SK-N-MC (cell line): ENCODE results near the gene TBL2.

Source experiments
- DNase-seq: peaks from one replicate; pipeline ENCODE4 v3.0.0-alpha.2; 2011; ENCODE audit warnings: low read depth, low spot score
- H3K27ac ChIP-seq: fragments of 200-600 bp; sonication (generic); 2 replicates; pipeline ENCODE4 v1.5.1; 2016; ENCODE audit warnings: mixed run types
- H3K36me3 ChIP-seq: fragments of 200-600 bp; sonication (generic); 2 replicates; pipeline ENCODE4 v1.6.1; 2017; ENCODE audit warnings: antibody characterized with exemption, low read length, mixed read lengths; ENCODE audit not compliant: insufficient read depth
- H3K4me3 ChIP-seq: fragments of 200-600 bp; sonication (generic); 2 replicates; pipeline ENCODE4 v1.5.1; 2016
- H3K9ac ChIP-seq: fragments of 200-600 bp; sonication (generic); 2 replicates; pipeline ENCODE4 v1.8.0; 2017; ENCODE audit warnings: mixed run types, mixed read lengths; ENCODE audit not compliant: insufficient read length
- H3K9me3 ChIP-seq: fragments of 200-600 bp; sonication (generic); 2 replicates; pipeline ENCODE4 v1.6.1; 2017; ENCODE audit warnings: low read depth, mild to moderate bottlenecking, antibody characterized with exemption, low read length, moderate library complexity, mixed read lengths
- EZH2 ChIP-seq: fragments of 200-600 bp; sonication (generic); IDR thresholded peaks from one replicate; pipeline ENCODE4 v1.6.1; 2017; ENCODE audit warnings: antibody characterized with exemption
- FOXP2 ChIP-seq: optimal IDR thresholded peaks from 2 replicates; pipeline ENCODE3; 2011; ENCODE audit warnings: mild to moderate bottlenecking, moderate library complexity; ENCODE audit not compliant: insufficient read depth; ENCODE audit errors: extremely low read length, control extremely low read depth
- POLR2AphosphoS5 ChIP-seq: IDR thresholded peaks from 2 replicates; pipeline ENCODE4 v1.6.1; 2012; ENCODE audit warnings: mild to moderate bottlenecking, low read depth, low read length, borderline replicate concordance

TBL2 gene, protein sequence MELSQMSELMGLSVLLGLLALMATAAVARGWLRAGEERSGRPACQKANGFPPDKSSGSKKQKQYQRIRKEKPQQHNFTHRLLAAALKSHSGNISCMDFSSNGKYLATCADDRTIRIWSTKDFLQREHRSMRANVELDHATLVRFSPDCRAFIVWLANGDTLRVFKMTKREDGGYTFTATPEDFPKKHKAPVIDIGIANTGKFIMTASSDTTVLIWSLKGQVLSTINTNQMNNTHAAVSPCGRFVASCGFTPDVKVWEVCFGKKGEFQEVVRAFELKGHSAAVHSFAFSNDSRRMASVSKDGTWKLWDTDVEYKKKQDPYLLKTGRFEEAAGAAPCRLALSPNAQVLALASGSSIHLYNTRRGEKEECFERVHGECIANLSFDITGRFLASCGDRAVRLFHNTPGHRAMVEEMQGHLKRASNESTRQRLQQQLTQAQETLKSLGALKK

DNA sequence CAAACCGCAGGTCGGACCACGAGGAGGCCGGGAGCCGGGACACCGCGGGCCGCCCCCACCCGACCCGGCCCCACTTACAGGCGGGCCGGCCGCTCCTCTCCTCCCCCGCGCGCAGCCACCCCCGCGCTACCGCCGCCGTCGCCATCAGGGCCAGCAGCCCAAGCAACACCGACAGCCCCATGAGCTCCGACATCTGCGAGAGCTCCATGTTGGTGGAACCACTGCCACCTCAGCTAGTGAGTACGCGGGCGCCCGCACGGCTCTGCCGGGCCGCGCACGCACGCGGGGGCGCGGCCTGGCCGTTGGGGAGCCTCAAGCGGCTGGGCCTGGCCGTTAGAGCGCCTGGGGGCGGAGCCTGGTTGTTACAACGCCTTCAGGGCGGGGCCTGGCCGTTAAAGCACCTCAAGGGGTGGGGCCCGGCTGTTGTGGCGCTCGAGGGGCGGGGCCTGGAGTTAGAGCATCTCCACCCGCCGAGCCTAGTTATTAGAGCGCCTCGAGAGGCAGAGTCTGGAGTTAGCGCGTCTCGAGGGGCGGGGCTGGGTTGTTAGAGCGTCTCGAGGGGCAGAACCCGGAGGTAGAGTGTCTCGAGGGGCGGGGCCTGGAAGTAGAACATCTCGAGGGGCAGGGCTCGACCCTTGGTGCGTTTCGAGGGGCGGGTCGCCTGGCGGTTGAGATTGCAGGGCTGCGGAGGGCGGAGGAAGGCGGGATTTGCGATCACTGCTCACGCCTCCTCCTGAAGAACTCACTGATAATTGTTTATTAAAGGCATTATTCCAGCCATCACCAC is at the start of gene TBL2:
Gene TBL2 (minus strand): TSS at position 238 of the 787 bp plus-strand sequence. CDS start 30 bp downstream, at position 208.
- peak within 1 kb of the TSS; percentile 87 for H3K4me3 ChIP-seq
- peaks cover 14% of the 10 kb centered on the region for H3K36me3 ChIP-seq
- peak; percentile 92 for DNase-seq
- peak within 1 kb of the TSS; percentile 76 for H3K27ac ChIP-seq
- H3K9ac ChIP-seq: peak within 1 kb of the TSS; percentile 87
- TF ChIP-seq FOXP2: no peak
- TF ChIP-seq POLR2AphosphoS5: peak; percentile 95
- H3K9me3 ChIP-seq: no peaks in the 10 kb centered on the region

DNA sequence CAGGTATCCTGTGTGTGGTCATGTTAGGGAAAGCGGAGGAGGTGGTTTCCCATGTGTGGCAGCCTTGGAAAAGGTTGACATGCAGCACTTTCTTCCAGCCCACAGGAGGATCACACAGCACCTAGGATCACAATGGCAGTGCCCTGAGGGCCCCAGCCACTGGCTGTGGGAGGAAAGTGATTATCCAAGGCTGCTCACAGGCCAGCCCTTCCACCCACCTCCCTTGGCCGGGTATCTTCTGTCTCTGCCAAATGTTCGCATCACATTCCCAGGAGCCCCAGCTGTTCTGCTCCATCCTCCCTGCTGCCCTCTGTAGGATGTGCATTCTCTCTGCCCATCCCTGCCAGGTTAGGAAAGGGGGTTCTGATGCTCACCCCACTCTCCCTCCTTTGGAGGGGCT is 48.4 kb upstream of the TBL2 start:
- Histone ChIP-seq H3K4me3 (no peak overlapping the region), H3K27ac (no peak overlapping the region), H3K36me3 (no peaks in the 10 kb centered on the region), H3K9me3 (no peaks in the 10 kb centered on the region), H3K9ac (no peak overlapping the region)
- no peak for DNase-seq
- TF ChIP-seq POLR2AphosphoS5 (no peak), EZH2 (no peak), FOXP2 (no peak)

DNA sequence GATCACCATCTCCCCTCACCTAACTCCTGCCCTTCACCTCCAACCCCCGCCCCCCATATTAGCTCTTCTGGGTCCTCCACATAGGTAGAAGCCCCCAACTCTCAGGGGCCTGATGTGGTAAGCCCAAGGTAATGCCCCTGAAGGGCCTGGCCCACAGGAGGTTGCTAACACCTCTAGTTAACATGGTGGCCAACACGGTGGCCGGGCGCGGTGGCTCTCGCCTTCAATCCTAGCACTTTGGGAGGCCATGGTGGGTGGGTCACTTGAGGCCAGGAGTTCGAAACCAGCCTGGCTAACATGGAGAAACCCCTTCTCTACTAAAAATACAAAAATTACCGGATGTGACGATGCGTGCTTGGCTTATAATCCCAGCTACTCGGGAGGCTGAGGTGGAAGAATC is 46.9 kb upstream of the TBL2 start:
- H3K9me3 ChIP-seq: no peaks in the 10 kb centered on the region
- no peaks in the 10 kb centered on the region for H3K36me3 ChIP-seq
- H3K4me3 ChIP-seq: no peak overlapping the region
- no peak overlapping the region for H3K27ac ChIP-seq
- no peak for TF ChIP-seq EZH2
- no peak for TF ChIP-seq POLR2AphosphoS5
- no peak for TF ChIP-seq FOXP2
- no peak overlapping the region for H3K9ac ChIP-seq
- no peak for DNase-seq

DNA sequence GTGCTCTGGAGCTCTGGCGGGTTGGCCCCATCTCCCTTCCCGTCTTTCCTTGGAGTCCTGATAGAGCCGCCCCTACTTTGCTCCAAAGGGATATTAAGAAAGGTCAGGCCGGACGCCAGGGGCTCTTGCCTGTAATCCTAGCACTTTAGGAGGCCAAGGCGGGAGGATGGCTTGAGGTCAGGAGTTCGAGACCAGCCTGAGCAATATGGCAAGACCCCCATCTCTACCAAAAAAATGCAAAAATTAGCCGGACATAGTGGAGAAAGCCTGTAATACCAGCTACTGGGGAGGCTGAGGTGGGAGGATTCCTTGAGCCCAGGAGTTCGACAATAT is 46.3 kb upstream of the TBL2 start:
- DNase-seq: no peak
- Histone ChIP-seq H3K27ac (no peak overlapping the region), H3K9ac (no peak overlapping the region), H3K36me3 (no peaks in the 10 kb centered on the region), H3K9me3 (no peaks in the 10 kb centered on the region), H3K4me3 (peak overlapping the region; percentile 76)
- TF ChIP-seq POLR2AphosphoS5 (no peak), EZH2 (no peak)

DNA sequence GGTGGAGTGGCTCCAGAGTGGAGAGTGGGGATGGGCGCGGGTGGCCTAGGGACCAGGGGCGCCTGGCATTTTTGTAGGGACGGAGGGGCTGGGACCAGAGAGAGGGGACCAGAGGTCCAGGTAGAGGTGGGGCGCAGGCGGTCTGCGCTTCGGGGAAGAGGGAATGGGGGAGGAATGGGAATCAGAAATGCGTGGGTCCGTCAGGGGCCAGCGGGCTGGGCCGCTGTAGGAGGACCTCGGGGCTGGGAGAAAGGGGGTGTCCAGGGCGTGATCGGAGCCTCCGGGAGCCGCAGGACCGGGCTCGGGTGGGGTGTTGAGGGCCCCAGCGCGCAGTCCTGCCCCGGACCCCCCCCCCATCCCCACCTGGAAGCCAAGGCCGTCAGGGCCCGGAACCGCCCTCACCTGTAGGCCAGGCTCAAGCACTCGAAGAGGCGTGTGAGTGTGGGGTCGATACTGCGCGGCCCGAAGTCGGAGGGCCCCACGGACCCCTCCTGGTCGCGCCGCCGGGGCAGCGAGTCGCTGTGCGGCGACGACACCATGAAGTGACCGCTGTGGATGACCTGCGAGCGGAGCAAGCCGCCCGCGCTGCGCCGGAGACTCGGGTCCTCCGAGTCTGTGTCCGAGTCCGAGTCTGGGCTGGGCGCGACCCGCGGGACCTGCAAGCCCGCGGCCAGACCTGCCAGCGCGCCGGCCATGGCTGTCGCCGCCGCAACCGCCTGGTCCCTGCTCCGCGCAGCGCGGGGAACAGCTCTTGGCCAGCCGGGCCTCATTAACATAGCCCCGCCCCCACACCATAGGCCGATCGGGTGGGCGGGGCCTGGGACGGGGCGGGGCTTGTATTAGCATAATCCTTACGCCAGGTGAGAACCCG is 45.7 kb upstream of the TBL2 start, which contains the start of gene MLXIPL:
Gene MLXIPL (minus strand): TSS at position 725 of the 871 bp plus-strand sequence. CDS start 30 bp downstream, at position 695.
- Histone ChIP-seq H3K9me3 (no peaks in the 10 kb centered on the region), H3K27ac (no peak within 1 kb of the TSS), H3K9ac (peak within 1 kb of the TSS; percentile 45), H3K4me3 (peak within 1 kb of the TSS; percentile 76), H3K36me3 (no peaks in the 10 kb centered on the region)
- DNase-seq: no peak
- TF ChIP-seq FOXP2 (no peak), EZH2 (no peak), POLR2AphosphoS5 (no peak)

DNA sequence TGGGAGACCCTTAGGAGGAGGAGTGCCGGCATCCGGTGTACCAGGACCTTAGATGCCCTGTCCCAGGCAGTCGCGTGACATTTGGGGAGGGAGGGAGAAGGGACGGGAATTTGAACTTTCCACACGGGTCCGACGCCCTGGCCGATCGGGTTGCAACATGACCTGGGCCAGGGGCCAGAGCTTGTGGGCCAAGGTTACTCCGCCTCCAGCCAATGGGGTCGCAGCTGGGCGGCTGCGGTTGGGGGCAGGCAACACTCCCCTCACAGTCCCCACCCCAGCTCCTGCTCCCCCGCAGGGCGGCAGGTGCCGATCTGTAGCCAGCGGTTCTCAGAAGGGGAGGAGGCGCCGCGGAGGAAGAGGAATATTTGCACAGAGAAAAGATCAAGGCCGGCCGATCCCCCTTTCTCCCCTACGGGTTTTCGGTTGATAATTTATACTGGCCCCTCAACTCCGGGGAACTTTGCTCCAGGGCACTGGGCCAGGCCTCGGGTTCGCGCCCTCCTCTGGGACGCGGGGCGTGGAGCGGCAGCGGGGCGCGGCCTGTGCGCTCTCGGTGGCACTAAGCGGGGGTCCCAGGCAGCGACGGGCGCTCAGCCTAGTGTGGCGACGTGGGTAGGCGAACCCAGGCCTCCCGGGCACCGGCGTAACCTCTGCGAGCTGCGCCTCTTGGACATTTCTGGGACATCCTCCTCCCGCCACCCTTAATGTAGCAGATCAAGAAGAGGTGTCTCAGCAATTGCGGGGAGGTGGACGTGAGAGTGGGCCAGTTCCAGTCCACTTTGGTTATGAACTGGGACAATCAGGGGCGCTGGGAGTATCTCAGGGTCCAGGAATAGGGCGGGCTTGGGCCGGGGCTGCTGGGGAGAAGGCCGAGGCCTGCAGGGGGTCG is 44.8 kb upstream of the TBL2 start:
- Histone ChIP-seq H3K4me3 (peak overlapping the region; percentile 76), H3K36me3 (no peaks in the 10 kb centered on the region), H3K9me3 (no peaks in the 10 kb centered on the region), H3K27ac (no peak overlapping the region), H3K9ac (no peak overlapping the region)
- TF ChIP-seq POLR2AphosphoS5 (no peak), EZH2 (no peak), FOXP2 (no peak)
- DNase-seq: no peak

DNA sequence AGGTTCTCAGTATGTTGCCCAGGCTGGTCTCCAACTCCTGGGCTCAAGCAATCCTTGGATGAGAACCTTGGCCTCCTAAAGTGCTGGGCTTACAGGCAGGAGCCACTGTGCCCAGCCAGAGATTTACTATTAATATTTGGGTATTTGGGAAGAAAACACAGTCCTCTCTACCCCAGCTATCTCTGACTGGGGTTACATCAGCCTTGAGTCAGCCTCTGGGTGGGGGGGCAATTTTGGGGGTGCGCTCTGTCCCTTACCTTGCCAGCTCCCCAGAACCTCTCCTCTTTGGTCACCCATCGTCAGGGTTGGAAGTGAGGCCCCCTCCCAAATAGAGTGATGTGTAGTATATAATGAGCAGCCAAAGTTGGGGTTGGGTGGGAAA is 44.1 kb upstream of the TBL2 start:
- no peak overlapping the region for H3K9ac ChIP-seq
- H3K9me3 ChIP-seq: no peaks in the 10 kb centered on the region
- H3K36me3 ChIP-seq: no peaks in the 10 kb centered on the region
- H3K4me3 ChIP-seq: no peak overlapping the region
- no peak overlapping the region for H3K27ac ChIP-seq
- TF ChIP-seq POLR2AphosphoS5 (no peak), EZH2 (no peak), FOXP2 (no peak)
- no peak for DNase-seq
